Psoas muscle (tissue), 8 donors: ENCODE results near the gene RREB1. TPM values are rescaled to one million over a fixed set of nuclear protein-coding genes. Genes with fewer than 3 reads are reported as not detected.

ENCODE experiments used
- ATAC-seq, 4 donors: fragments of 200-7000 bp; cut with Tn5 transposase; one replicate each; pipeline ENCODE4 v1.9.1; 2020; ENCODE audit warnings: moderate library complexity in 3 of 4, mild to moderate bottlenecking in 2 of 4
- DNase-seq, 2 donors: peaks; one replicate each; pipeline ENCODE4 v3.0.0-alpha.2; 2020
- H3K27ac ChIP-seq: fragments of 200-600 bp; one replicate; pipeline ENCODE4 v1.8.0; 2022
- H3K27me3 ChIP-seq, 3 donors: fragments of 200-600 bp in 1 of 3; one replicate each; pipeline versions ENCODE4 v1.6.1 to v1.8.0; 2013 to 2022; ENCODE audit warnings: low read length in 2 of 3, mild to moderate bottlenecking in 2 of 3, moderate library complexity in 1 of 3; ENCODE audit not compliant: insufficient read depth in 3 of 3
- H3K36me3 ChIP-seq, 2 donors: fragments of 200-600 bp in 1 of 2; one replicate each; pipeline versions ENCODE4 v1.6.1 to v1.8.0; 2013 to 2022; ENCODE audit warnings: low read depth in 1 of 2, mild to moderate bottlenecking in 1 of 2, moderate library complexity in 1 of 2; ENCODE audit not compliant: insufficient read depth in 1 of 2
- H3K4me1 ChIP-seq: fragments of 200-600 bp; one replicate; pipeline ENCODE4 v1.8.0; 2022
- H3K4me3 ChIP-seq: fragments of 200-600 bp; one replicate; pipeline ENCODE4 v1.8.0; 2022; ENCODE audit warnings: mild to moderate bottlenecking
- H3K9me3 ChIP-seq: fragments of 200-600 bp; one replicate; pipeline ENCODE4 v1.8.0; 2022
- WGBS, 3 donors: extraction: QIAGEN DNeasy Blood & Tissue Kit; methylation state at CpG; one replicate each; pipeline versions ENCODE4 v1.1.6 to v1.1.7; 2013; 5-methylcytosine and 5-hydroxymethylcytosine counted together
- intact Hi-C, 2 donors: fragments of 100-400 bp; cut with DNase I; formaldehyde crosslinking; loops; one replicate each; pipeline versions ENCODE4 v1.11.0 to v1.14.2; 2022
- polyA plus RNA-seq, 3 donors: library from polyadenylated mRNA; stranded (reverse); fragments of 200-250 nt; gene quantifications; one replicate each; pipeline ENCODE4 v1.2.3, GENCODE V29; 2013
- total RNA-seq, 4 donors: library from RNA; stranded (reverse); fragmentation: NEBNext Ultra II Directional in 2 of 4; extraction: Animal tissue kit (Norgen Biotek cat#: 25700) in 2 of 4; gene quantifications; one replicate each; pipeline versions ENCODE4 v1.2.1 to v1.2.4, GENCODE V29; 2021 to 2023
- TF ChIP-seq, protein P1 (sequence below): fragments of 200-600 bp; IDR thresholded peaks from one replicate; pipeline ENCODE4 v1.8.0; 2022; ENCODE audit warnings: antibody characterized with exemption
- donor health status: healthy with polysubstance abuse.
- donor health status: DM: no; HTN: no; CAD: no; lungs with moderate emphysema.
- donor health status: Bipolar disorder and iron deficiency.
- donor health status: healthy.
- donor health status: DM: yes; HTN: yes; CAD: no.
- donor health status: DM: no; HTN: no; CAD: no.
- donor health status: DM: no; HTN: no; CAD: no.
- donor health status: DM: yes; HTN: yes; CAD: no.

RREB1 gene
- total and polyA plus RNA-seq, 7 donors = 4.6 to 49.4 (median 32.7) TPM

DNA sequence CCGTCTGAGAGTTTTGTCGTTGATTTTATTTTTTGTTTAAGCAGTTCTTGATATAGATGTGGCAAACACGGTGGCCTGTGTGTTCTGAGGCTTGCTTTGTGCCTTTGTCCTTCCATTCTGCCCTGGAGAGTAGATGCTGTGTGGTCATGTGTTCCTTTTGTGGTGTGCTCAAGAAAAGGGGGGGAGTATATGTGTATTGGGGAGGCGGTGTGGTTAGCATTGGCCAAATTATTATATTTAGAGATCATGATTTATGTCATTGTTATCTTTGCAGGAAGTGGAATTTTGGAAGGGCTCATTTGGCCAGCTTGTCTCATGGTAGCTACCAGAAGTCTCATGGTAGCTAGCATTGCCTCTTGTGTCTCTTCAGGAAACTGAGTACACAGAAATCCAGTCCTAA lies 16.4 kb downstream of the RREB1 start:
- peak overlapping the region; percentile 55 for H3K27ac ChIP-seq
- H3K36me3 ChIP-seq = peaks cover 2 to 13% of the 10 kb centered on the region in 2 donors
- no peaks in the 10 kb centered on the region for H3K27me3 ChIP-seq
- H3K4me3 ChIP-seq = no peak overlapping the region
- TF ChIP-seq, protein P1, sequence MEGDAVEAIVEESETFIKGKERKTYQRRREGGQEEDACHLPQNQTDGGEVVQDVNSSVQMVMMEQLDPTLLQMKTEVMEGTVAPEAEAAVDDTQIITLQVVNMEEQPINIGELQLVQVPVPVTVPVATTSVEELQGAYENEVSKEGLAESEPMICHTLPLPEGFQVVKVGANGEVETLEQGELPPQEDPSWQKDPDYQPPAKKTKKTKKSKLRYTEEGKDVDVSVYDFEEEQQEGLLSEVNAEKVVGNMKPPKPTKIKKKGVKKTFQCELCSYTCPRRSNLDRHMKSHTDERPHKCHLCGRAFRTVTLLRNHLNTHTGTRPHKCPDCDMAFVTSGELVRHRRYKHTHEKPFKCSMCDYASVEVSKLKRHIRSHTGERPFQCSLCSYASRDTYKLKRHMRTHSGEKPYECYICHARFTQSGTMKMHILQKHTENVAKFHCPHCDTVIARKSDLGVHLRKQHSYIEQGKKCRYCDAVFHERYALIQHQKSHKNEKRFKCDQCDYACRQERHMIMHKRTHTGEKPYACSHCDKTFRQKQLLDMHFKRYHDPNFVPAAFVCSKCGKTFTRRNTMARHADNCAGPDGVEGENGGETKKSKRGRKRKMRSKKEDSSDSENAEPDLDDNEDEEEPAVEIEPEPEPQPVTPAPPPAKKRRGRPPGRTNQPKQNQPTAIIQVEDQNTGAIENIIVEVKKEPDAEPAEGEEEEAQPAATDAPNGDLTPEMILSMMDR = no peak
- intact Hi-C loops = no loop called here
- H3K4me1 ChIP-seq = peaks cover 26% of the 10 kb centered on the region
- no peaks in the 10 kb centered on the region for H3K9me3 ChIP-seq
- DNase-seq = no peak
- ATAC-seq = peak in 1 of 4 donors; percentile 22
- WGBS, 3 donors = 78 to 91% (median 83%) methylated on average over 4 of the region's 4 CpGs

DNA sequence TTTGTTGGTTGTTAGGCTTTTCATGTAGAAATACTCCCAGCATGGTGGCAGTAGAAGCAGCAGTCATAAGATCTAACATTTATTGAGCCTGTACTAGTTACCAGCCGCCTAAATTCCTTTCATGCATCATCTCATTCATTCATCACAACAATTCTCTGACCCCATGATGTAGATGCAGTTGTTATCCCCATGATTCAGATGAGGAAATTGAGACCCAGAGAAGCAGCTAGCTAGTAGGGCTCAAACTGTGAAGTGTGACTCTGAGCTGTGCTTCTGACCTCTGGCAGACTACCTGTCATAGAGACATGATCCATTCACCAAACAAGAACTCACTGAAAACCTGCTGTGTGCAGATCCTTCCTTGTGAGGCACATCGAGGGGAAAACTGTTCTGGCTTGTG lies 16.9 kb downstream of the RREB1 start:
- 54 to 69% (median 59%) methylated on average over 2 of the region's 2 CpGs for WGBS, 3 donors
- peaks cover 31% of the 10 kb centered on the region for H3K4me1 ChIP-seq
- peak overlapping the region; percentile 55 for H3K27ac ChIP-seq
- H3K4me3 ChIP-seq = no peak overlapping the region
- no peaks in the 10 kb centered on the region for H3K27me3 ChIP-seq
- H3K9me3 ChIP-seq = no peaks in the 10 kb centered on the region
- TF ChIP-seq, protein P1 = no peak
- DNase-seq (no peak), ATAC-seq (peak; percentile 62 to 81 (median 70))
- intact Hi-C loops = no loop called here
- H3K36me3 ChIP-seq = peaks cover 2 to 13% of the 10 kb centered on the region in 2 donors

DNA sequence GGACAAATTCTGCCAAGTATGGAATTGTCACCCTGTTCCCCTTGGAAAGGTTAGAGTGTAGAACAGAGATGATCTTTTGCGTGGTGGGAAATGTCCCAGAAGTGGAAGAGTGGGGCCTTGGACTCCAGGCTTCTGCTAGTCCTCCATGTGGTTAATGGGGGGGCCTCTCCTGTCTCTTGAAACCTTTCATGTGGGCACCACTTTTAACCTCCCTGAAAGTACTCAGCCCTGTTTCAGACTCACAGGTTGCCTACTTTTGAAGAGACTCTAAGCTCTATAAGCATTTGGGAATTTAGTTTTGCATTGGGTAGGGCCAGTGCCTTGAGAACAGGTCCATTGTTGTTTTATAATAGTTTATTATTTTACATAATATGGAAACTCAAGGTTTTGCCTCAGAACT lies 17.5 kb downstream of the RREB1 start:
- H3K27ac ChIP-seq = peak overlapping the region; percentile 28
- 76 to 95% (median 82%) methylated on average over 1 of the region's 1 CpG for WGBS, 3 donors
- intact Hi-C loops = no loop called here
- H3K27me3 ChIP-seq = no peaks in the 10 kb centered on the region
- DNase-seq (no peak), ATAC-seq (no peak)
- H3K4me3 ChIP-seq = no peak overlapping the region
- no peaks in the 10 kb centered on the region for H3K9me3 ChIP-seq
- H3K4me1 ChIP-seq = peaks cover 36% of the 10 kb centered on the region
- TF ChIP-seq, protein P1 = no peak
- peaks cover 2 to 13% of the 10 kb centered on the region in 2 donors for H3K36me3 ChIP-seq

DNA sequence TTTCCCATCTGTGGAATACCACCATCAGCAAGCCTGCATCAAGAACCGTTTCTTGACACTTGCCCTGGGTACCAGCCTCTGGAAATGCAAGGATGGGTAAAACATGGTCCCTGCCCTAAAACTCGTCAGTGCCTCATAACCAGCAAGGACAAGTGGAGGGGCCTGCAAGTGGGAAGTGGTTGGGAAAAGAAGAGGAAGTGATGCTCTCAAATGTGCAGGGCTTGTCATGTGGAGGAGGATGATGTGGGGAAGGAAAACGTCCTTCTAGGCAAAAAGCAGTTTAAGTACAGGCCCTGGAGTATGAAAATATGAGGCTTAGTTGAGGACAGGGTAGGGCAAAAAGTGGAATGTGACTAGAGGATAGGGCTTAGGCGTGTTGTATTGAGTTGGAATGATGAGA lies 19.0 kb downstream of the RREB1 start:
- no peak overlapping the region for H3K4me3 ChIP-seq
- peak overlapping the region; percentile 91 for H3K27ac ChIP-seq
- peaks cover 44% of the 10 kb centered on the region for H3K4me1 ChIP-seq
- intact Hi-C loops = no loop called here
- TF ChIP-seq, protein P1 = no peak
- no peaks in the 10 kb centered on the region for H3K9me3 ChIP-seq
- DNase-seq (no peak), ATAC-seq (no peak)
- WGBS, 3 donors = 75 to 84% (median 76%) methylated on average over 4 of the region's 4 CpGs
- peaks cover 2 to 9% of the 10 kb centered on the region in 2 donors for H3K36me3 ChIP-seq
- H3K27me3 ChIP-seq = no peaks in the 10 kb centered on the region

DNA sequence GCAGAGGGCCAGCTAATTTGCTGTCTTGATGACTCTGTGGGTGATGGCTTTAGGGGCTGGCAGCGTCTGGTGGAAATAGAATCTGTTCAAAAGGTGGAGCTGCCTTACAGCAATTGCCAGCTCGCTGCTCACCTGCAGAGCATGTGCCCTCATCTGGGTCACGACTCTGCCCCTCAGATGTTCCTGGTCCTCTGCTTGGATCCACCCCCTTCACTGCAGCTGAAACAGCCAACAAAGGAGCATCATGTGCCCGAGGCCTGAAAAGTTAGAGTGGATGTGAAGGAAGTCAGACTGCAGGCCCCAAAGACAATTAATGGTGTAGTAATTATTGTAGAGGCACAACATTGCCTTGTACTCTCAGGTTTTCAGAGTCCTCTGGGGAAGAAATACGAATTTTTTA lies 19.9 kb downstream of the RREB1 start:
- Histone ChIP-seq H3K4me1 (peaks cover 51% of the 10 kb centered on the region), H3K27ac (peak overlapping the region; percentile 91)

More for the DNA sequence above, 19.9 kb downstream of the RREB1 start:
- 64 to 77% (median 72%) methylated on average over 5 of the region's 5 CpGs for WGBS, 3 donors
- DNase-seq (no peak), ATAC-seq (no peak)
- TF ChIP-seq, protein P1 = no peak
- intact Hi-C loops = no loop called here
- H3K9me3 ChIP-seq = no peaks in the 10 kb centered on the region
- H3K36me3 ChIP-seq = peaks cover under 1 to 3% of the 10 kb centered on the region in 2 donors
- no peaks in the 10 kb centered on the region for H3K27me3 ChIP-seq
- H3K4me3 ChIP-seq = no peak overlapping the region
